Effector CD8-positive, alpha-beta T cell (primary cell): ENCODE measurements around the gene ADAM15.

ENCODE experiments used
- DNase-seq: peaks from one replicate; lab custom pipeline; 2025; lab: John Stamatoyannopoulos, UW

Gene ADAM15

DNA sequence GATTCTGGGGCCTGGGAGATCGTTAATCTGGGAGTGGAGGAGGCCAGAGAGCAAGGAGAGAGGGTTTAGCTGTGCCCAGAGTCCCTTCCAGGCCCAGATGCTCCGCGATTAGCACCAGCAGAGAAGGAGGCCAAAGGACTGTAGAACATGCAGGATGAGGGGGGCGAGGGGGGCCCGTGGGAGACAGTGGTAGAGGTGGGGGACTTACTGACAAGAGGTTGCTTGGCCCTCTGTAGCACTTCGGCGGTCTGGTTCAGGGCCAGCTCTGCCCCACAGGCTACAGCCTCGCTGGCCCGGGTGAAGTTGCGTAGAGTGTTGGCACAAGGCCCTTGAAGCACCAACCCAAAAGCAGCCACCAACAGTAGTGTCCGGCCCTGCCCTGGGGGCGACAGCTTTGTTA, 18.2 kb upstream of the ADAM15 start:
- DNase-seq: no peak

DNA sequence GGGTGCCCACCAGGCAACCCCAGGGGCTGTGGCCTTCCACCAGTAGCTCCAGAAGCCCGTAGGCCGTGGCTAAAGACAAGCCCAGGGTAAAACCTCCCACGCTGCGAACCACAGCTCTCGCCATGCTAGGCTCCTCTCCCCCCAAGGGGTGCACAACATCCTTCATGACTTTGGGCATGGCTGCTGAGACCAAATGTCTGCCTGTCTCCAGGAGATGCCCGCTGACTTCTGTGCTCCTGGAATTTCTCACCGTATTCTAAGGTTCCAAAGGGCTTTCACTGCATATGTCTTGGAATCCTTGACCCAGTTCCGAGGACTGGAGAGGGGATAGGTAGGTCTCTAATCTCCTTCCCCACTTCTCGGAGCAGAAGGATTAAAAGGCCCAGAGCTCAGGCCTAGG, 17.6 kb upstream of the ADAM15 start, which contains the start of the genes DCST1 and DCST2:
Gene DCST1 (plus strand): TSS at position 301 of the 400 bp plus-strand sequence. CDS start 213 bp downstream, outside the sequence.
Gene DCST2 (minus strand): TSS at position 258 of the 400 bp plus-strand sequence. CDS start 80 bp downstream, at position 178.
- DNase-seq: no peak

DNA sequence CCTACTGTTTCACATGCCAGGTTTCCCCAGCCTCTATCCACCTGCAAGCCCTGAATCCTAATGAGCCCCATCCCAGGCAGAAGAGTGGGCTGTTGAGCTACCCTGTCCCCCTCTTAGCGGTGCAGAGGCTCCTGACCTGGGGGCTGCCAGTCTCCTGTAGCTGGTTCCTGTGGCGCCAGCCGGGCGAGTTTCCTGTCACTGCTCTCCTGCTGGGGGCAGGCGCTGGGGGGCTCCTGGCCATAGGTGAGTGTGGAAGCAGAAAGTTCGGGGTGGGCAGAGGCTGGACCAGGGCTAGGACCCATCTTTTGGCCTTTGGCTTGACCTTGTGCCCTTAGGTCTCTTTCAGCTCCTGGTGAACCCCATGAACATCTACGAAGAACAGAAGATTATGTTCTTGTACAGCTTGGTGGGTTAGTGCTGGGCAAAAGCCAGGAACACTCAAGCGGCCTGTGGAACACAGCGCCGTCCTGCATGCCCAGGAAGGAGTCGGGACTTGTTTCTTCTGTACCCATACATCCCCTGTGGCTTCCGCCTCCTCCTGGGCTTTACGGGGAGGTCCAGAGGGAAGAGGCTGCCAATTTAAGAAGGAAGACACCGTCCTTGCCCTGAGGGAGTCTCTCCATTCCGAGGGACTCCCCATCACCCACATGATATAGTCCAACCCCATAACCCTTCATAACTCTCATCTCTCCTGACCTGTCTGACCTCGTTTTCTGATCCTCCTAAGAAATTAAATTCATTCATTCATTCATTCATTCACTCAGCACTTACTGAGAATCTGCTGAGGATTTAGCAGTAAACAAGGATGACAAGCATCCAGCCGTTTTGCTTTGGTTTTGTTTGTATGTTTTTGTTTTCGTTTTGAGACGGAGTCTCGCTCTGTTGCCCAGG, 16.6 kb upstream of the ADAM15 start:
- no peak for DNase-seq

DNA sequence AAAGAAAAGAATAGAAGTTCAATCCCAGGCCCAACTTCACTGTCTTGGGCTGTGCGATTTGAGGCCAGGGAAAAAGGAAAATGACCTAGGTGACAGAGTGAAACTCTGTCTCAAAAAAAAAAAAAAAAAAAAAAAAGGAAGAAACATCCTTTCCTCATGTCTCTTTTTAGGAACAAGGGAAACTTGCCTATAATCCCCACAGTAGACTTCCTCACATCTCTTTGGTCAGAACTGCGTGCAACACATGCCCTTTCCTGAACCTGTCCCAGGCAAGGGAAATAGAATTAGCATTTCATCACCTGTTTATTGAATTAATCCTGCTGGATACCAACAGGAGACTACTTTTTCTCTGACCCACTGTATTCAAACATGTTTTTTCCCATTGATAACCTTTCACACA, 15.2 kb upstream of the ADAM15 start:
- no peak for DNase-seq

DNA sequence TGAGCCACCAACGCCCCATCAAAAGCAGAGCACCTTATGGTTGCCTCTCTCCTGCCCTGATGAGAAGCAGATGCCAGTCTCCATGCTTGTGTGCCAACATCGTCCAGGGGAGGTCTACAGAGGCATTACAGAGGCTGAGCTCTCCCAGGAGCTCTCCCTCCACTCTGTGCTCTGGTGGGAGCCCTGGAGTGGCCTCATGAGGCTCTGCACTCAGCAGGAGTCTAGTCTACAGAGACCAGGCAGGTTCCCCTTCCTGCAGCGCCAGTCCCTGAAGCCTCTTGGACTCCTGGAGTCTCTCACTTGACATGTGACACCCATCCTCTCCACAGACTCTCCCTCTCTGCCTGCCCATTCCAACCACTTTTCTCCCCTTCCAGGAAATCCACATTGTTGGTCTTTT, 14.1 kb upstream of the ADAM15 start:
- no peak for DNase-seq

DNA sequence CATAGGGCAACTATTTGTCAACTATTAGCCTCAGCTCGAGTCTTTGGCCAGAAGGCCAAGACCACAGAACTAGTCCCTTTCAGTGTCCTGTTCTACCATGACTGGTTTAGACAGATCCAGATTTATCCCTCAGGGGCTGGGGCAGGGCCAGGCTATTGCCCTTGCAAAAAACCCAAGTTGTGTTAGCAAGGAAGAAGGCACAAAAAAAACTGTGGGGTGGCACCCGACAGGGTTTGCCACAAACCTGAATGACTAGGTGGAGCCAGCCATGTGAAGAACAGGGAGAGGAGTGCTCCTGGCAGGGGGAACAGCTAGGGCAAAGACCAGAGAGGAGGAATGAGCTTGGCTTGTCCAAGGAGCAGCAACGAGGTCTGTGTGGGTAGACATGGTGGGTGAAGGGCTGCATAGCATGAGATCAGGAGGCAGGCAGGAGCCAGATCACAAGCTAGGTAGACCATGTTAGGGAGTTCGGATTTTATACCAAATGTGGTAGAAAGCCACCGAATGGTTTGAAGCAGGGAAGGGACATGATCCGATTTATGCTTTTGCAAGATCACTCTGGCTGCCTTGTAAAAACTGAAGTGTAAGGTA, 13.2 kb upstream of the ADAM15 start:
- no peak for DNase-seq

DNA sequence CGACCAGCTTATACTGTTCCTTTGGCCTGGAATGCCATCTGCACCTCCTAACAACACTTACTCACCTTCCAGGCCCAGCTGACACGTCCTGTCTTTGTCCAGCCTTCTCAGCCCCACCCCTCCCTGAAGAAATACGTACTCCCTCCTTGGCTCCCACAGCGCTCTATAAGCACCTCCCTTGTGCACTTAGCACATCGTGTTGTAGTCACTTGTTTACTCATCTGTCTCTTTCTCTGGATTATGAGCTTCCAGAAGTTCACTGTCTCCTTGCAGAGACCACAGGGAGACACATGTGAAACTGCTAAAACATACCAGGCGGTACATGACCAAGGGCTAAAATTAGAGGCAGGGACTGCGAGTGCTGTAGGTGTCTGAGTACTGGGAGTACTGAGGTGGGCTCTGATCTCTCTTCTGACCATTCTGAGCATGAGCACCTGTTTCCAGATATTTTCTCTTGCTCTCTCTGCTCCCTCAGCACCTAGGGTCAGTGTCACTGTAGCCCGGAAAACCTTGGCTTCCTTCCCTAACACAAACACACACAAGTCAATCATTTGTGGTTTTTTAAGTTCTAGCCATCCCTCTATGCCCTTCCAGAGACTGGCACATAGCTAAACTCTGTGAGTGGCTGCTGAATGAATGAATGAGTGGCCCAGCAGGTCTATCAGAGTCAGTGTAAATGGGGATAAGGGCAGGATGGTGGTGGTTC, 12.4 kb upstream of the ADAM15 start:
- no peak for DNase-seq

DNA sequence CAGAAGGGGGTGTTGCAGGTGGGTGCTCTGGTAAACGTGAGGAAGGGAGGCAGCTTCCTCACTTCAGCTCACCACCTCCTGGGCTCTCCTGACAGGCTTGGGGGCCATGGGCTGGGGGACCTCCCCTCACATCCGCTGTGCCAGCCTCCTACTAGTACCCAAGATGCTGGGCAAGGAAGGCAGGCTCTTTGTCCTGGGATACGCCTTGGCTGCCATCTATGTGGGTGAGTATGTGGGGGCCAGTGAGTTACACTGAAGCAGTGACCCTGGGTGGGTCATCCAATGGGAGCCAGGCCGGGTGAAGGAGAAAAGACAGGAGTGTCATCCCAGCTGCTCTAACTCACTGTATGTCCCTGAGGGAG, 11.8 kb upstream of the ADAM15 start:
- DNase-seq: no peak

DNA sequence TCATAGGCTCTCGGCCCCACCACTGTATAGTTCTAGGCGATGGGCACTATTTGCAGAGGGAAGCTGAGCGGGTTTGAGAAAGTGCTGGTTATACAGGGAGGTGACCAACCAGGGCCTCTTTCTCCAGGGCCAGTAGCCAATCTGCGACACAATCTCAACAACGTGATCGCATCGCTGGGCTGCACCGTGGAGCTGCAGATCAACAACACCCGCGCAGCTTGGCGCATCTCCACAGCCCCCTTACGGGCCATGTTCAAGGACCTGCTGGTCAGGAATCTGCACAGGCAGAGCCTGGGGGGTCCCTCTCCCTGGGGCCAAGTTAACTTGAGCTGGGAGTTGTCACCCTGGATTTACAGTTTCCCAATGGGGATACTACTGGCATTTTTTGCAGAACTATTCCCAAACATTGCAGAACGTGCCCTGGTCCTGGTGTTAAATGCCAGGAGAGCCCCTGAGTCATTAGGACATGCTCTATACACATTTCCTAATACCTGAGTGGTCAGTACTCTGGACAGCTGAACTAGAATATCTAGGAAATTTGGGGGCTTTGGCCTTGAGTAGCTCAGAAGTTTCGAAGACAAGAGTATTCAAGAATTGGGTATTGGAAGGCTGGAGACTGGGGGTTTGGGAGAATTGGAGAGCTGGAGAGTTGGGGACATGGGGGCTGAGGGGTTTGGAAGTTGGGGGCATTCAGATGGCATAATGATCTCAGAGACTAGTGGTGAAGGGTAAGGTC, 10.6 kb upstream of the ADAM15 start:
- DNase-seq: no peak

DNA sequence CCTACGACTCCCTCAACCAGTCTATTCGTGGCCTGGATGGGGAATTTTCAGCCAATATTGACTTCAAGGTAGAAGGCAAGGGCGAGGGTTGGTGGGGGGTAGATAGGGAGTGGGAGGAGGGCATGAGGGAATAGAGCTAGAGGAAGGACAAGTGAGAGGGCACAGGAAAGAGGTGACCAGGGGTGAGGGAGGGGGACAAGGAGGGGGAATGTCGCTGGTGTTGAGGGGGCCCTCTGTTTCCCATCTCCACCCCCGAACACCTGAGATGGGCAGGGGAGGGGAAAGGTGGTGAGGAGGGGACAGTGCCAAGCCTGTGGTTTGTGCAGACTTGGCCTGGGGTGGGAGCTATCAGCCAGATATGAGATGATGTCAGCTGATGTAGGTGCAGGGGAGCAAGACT, 8.3 kb upstream of the ADAM15 start:
- no peak for DNase-seq

DNA sequence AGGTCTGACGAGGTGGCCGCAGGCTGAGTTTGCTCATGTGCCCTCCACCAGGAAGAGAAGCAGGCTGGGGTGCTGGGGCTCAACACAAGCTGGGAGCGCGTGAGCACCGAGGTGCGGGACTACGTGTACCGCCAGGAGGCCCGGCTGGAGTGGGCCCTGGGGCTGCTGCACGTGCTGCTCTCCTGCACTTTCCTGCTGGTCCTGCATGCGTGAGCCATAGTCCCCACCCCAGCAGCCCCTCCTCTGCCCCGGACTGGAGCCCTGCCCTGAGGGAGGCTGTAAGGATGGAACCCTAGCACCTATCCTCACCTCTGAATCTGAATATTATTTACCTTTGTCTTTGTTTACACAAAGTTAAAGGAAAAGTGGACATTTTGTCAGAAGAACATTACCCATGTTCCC, 7.8 kb upstream of the ADAM15 start:
- DNase-seq: no peak

DNA sequence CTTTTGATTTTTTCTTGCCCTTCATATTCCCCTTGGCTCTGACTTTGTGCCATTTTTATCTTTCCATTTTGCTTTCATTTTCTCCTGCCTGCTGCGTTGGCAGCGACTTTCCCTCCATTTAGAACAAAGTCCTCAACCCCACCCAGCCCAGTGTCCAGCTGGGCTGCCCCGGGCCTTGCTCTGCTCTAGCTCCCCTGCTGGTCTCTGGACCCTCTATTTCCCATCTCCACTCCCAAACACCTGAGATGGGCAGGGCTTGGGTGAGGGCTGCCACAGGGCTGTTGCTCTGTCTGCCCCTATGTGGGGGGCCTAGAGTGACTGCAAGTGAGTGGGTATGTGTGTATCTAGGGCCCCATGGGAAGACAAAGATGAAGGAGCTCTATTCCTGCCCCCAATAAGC, 7.3 kb upstream of the ADAM15 start:
- DNase-seq: no peak

DNA sequence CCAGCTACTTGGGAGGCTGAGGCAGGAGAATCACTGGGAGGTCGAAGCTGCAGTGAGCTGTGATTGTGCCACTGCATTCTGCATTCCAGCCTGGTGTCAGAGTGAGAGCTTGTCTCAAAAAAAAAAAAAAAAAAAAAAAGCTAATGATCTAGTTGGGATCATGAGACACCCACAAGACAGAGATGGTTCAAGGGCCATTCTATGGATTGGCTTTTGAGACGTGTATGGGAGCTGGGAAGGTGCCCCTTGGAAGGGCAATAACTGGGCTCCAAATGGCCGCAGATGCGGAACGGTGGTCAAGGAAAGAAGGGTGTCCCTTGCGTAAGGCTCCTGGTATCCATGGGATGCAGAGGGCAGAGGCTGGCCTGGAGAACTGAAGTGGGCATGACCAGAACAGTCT, 6.8 kb upstream of the ADAM15 start:
- no peak for DNase-seq

DNA sequence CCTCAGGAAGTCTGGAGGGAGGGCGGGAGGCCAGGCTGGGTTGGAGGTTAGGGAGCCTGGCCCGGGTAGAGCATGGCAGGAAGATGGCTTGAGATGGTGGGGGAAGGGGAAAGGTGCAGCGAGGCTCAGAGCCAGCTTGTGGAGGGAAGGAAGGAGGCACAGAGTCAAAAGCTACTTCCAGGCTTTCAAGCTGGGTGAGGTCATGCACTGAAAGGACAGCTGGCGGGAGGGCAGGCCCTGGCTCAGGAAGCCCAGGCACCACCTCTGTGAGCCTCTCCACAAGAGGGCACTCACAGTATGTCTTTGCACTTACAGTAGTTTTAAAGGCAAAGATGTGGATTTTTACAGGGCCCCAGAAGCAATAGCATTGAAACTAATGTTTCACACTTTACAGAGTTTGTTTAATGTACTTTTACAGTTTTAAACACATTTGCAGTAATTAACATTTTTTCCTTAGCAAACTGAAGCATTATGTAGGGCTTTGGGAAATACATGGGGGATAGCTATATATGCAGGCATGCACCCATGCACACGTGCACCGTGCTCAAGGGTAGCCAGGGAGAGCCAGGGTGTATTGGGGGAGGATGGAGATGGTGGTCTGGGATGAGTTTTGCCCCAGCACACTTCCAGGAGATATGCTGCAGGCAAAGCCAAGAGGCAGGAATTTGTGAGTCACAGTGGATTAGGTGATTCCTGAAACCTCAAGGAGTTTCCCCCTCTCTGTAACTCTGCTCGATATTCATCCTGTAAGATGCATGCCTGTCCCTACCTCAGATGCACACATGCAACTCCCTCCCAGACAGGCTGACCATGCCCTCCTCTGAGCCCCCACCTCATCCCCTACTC, 6.1 kb upstream of the ADAM15 start:
- DNase-seq: peak; percentile 39

DNA sequence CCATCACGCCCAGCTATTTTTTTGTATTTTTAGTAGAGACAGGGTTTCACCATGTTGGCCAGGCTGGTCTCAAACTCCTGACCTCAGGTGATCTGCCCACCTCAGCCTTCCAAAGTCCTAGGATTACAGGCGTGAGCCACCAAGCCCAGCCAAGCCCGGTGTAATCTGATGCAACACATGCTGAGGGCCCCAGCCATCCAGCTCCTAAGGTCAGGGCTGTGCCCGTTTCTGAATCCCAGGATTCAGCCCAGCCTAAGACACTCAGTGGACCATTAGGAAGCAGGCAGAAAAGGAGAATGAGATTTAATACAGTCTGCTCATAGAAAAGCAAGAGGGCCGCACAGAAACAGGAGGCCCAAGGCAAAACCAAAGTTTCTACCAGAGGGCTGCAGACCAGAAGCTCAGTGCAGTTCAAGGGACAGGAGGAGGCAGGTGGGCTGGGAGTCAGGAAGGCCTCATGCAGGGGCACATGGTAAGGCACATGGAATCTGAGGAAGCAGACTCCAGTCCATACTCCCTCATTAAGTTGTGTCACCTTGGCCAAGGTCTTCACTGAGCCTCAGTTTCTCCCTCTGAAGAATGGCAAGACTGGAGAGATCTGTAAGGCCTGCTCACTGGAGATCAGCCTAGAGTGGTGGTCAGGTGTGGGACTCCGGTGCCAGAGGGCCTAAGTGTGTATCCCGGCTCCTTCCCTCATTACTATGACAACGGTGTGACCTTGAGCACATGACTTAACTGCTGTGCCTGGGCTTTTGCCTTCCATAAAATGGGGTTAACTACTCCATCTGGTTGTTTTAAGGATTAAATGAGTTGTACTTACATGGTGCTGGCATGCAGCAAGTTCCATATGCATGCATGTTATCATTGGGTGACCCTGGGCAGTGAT, 2.4 kb upstream of the ADAM15 start:
- DNase-seq: no peak

DNA sequence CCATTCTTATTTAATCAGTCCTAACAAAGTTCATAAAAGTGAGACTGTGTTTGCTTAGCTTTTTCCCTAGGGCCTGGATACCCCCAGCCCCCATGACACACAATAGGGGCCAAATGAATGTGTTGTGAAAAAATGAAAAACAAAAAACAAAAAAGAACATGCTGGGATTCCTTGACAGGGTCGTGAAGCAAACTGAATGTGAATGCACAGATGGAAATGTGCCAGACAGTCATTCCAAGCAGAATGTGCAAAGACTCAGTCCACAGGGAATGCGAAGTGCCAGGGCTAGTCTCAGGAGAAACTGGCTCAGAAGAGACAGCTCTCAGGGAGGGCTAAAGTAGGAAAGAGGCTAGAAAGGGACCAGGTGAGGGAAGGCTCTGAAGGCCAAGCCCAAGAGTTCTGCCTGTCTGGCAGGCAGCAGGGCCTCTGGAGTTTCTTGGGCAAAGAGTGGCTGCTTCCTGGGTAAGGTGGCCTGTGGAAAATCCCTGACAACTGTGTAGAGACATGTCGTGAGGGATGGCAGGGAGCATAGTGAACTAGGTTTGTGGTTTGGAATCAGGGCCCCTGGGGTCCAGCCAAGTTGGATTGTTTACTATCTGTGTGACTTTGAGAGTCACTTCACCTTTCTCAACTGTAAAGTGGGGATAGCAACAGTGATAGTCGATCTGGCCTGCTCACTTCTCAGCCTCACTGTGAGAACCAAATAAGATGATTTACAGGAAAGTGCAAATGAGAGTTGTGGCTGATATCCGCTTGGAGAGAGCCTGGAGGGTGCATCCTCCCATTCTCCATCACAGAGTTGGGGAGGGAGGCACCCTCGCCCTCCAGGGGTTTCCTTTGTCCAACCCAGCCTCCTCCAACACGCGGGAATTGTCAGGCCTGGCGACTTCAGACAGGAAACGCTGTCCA, 1.2 kb upstream of the ADAM15 start:
- no peak for DNase-seq

DNA sequence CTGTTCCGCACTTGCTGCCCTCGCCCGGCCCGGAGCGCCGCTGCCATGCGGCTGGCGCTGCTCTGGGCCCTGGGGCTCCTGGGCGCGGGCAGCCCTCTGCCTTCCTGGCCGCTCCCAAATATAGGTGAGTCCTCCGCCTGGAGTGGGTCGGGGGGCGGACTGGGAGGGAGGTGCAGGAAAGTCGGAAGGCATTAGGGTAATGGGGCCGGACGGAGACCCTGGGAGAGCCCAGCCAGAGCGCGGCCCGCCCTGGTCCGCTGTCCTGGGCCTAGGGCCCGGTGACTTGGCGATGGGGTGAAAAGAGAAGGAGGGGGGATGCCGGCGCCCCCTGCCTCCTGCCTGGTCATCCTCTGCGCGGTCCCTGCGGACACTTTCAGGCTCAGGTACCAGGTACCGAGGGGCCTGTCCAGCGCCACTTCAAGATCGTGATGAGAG, 243 bp downstream of the ADAM15 start:
- no peak for DNase-seq

DNA sequence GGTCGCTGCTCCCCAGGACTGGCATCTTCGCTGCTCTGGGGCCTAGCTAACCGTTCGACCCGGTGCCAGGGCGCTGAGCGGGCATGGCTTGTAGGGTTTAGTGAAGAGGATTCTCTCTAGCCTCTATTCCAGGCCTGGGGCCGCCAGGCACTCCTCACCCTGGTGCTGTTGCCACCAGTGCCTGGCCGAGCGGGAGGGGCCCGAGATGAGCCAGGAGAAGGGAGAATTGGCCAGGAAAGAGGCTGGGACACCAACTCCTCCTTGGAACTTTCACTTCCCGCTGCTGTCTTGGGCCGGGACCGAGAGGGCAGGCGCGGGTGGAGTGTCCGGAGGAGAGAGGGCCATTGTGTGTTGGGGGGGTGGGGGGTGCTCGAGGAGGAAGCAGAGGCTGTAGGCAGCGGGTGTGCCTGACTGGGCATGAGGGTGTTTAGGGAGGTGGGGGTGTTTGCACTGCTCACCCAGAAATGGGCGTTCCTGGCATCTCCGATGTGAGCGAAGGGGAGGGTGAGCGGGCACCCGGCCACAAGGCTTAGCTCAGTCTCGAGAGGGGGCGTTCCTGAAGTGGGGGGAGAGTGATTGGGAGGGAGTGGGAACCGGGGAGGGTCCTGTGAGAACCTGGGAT, 772 bp downstream of the ADAM15 start:
- peak; percentile 25 for DNase-seq
